HG03103 (cell line): ENCODE results near the gene COL4A4.
"Not testable (repeated sequence)": the region's sequence is repeated elsewhere in the genome, so short reads cannot be mapped to it uniquely, and the experiment has no call there.

Experiments
- ATAC-seq: cut with Tn5 transposase; IDR thresholded peaks from one replicate; pipeline ENCODE4 v1.9.1; 2021; ENCODE audit warnings: low read depth; ENCODE audit not compliant: unreplicated experiment

COL4A4 gene

GRCh38 chr2:227163998-227164762 is at the start of gene COL4A4, which contains the start of gene COL4A3:
TSS of gene COL4A4 (minus strand) at chr2:227164205. CDS start at chr2:227147483, 16,722 bp downstream.
TSS of gene COL4A3 (plus strand) at chr2:227164624. CDS start at chr2:227164727, 103 bp downstream.
- peak; percentile 51 for ATAC-seq

GRCh38 chr2:227207573-227207972 is 43.6 kb upstream of the COL4A4 start:
- no peak for ATAC-seq

GRCh38 chr2:227206406-227206805 is 42.4 kb upstream of the COL4A4 start:
- ATAC-seq, result no peak

DNA sequence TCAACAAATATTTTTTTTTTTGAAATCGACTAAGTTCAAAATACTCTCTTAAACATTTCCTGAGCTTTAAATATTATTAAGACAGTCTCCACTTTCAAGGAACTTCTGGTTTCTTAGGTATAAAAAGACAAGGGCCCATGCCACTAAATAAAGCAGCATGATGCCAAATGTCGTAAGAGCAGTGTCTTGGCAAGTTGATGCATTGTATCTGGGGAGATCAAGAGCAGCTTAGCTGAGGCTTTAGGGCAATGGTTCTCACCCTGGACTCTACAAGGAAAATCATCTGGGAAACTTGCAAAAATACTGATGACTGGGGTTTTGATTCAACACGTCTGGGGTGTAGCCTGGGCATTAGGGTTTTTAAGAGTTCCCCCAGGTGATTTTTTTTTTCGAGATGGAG is 41.7 kb upstream of the COL4A4 start:
- ATAC-seq, result no peak

DNA sequence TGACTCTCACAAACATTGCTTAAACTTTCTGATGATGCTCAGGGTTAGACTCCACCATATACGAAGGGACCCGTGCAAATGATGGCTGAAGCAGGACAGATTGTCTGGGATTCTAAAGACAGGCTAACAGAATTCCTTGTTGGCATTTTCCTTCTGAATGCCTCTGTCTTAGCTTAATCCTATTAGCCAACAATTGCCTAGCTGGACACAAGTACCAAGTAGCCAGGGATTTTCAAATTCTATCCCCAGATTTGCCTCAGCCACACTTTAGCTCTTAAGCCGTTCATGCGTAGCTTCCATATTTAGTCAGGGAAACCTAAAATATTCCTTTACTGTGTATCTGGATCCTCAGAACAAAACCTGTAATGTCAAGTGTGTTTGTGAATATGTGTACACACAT is 40.4 kb upstream of the COL4A4 start:
- no peak for ATAC-seq

DNA sequence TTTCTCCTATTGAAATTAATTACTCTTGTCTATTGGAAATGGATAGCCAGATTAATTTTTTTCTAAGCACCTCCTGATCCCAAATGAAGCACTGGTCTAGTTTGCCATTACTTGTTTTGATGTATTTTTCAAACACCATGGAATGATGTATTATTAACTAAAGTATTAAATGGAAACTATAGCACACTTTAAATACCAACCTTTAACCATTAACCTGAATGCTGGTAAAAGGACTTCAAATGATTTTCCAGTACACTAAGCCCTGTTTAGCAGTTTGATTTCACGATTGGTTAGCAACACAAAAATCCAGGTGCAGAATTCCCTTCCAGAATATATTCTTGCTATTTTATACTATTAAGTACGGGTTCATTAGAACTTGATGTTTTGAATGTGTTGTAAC is 37.8 kb upstream of the COL4A4 start:
- ATAC-seq, result no peak

- ATAC-seq, result no peak
Measured at GRCh38 chr2:227198866-227199265, 34.9 kb upstream of the COL4A4 start.

- no peak for ATAC-seq
Measured at GRCh38 chr2:227194219-227194618, 30.2 kb upstream of the COL4A4 start.

GRCh38 chr2:227192491-227192890 is 28.5 kb upstream of the COL4A4 start:
- ATAC-seq, result no peak

GRCh38 chr2:227191367-227191766 is 27.4 kb upstream of the COL4A4 start:
- ATAC-seq, result no peak

GRCh38 chr2:227188292-227188691 is 24.3 kb upstream of the COL4A4 start:
- peak; percentile 61 for ATAC-seq

DNA sequence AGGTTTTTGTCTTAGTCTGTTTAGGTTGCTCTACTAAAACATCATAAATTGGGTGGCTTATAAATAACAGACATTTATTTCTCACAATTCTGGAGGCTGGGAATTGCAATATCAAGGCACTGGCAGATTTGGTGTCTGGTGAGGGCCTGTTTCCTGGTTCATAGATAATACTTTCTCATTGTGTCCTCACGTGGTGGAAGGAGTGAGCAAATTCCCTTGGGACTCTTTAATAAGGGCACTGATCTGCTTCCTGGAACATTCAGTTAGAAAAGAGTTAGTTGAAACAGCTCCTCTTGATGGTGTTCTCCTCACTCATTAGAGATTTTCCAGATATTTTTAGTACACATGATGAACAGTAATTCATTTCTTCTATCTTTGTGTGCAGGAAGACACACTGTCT is 22.7 kb upstream of the COL4A4 start:
- no peak for ATAC-seq

DNA sequence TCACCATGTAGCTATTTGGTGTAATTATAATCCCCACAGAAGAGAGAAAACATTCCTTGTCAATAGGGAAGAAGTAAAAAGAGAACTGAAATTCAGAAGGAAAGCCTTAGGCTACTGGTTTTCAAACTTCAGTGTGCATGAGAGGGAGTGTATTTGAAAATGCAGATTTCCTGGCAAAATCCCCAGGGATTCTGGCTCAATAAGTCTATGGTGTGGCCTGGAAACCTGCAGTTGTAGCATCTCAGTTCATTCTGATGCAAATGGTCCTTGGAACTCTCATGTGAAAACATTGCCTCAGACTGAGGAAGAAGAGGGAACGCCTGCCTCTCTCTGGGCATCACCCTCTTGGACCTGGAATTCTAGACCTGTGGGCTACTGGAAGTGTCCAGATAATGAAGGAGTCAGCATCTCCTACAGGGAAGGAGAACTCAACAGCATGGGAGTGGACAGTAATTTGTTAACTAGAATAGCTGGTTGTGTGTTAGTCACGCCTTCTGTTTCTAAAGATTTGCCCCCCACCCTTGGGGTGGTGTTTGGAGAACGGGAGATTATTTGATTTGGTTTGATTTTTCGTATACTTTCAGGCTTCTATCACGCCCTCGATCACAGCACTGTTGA is 21.7 kb upstream of the COL4A4 start:
- ATAC-seq, result no peak

DNA sequence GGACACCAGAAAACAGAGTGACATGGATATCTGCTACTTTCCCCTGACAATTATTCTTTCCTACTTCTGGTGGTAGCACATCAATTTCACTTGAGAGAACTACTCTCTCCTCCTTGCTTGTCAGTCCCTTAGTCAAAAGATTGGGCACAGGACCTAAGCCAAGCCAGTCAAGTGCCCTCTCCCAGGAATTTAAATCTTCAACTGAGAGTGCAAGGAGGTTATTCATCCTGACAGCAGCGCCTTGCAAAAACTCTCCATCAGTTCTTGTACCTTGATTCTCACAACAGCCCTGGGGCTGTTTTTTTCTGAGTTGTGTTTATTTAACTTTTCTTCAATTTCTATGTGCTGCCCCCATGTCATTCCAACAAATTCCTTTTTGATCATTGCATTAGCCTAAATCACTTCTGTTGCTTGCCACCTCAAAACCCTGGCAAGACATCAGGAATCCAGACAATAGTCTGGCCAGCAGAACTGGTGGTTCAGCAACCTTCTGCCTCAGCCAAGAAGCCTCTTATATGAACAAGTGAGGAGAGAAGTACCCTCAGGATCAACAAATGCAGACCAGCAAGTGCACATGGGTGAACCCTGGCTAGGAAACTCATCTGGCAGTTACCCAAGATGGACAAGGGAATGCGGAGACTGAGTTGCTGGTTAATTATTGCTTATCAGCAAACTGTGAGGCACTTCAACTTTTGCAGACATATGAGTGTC is 19.8 kb upstream of the COL4A4 start:
- no peak for ATAC-seq

GRCh38 chr2:227182765-227183164 is 18.8 kb upstream of the COL4A4 start:
- no peak for ATAC-seq

DNA sequence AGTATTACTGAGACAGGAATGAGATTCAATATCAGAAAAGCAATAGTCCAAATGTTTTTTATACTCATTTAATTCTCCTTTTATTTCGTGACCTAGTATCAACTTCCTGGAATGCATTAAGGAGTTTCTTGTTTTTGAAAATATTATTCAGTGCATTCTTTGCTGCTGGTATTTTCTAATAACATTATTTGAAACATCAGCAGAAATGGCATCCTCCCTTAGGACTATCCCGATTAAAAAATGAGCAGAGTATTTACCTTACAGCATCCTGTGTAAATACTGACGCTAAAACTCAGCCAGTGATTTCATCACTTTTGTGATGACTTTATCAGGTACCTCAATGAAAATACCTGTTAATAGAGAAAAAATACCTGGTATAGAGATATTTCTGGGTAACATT is 16.8 kb upstream of the COL4A4 start:
- ATAC-seq, result no peak

DNA sequence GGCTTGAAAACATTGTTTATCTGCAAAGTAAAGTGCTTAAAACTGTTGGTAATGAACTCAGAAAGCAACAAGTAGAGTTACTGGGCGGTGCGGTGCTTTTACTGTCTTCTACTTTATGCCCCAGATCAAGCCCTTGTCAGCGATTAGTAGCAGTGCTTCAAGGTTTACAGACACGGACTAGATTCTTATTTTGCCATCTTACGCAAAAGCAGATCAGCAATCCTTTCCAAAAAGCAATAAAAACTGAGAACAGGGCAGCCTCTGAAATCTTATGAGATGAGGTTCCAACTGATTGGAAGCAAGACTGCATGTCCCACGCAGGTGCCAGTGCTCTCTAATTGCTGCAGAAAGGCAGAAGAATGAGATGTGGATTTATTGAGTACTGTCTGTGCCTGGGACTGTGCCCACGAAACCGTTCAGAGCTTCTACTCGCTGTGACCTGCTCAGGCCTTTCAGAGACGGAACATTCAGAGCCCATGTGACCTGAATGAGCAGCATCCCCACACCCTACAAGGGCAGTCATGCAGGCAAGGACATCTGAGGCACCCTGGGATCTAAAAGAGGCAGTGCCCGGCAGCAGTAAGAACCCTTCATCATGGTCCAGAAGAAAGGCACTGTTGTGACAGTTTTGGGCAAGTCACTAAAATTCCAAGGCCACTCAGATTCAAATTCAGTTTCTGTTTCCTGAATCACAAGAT is 16.1 kb upstream of the COL4A4 start:
- ATAC-seq, result no peak

GRCh38 chr2:227177592-227178336 is 13.8 kb upstream of the COL4A4 start:
- ATAC-seq, result no peak

DNA sequence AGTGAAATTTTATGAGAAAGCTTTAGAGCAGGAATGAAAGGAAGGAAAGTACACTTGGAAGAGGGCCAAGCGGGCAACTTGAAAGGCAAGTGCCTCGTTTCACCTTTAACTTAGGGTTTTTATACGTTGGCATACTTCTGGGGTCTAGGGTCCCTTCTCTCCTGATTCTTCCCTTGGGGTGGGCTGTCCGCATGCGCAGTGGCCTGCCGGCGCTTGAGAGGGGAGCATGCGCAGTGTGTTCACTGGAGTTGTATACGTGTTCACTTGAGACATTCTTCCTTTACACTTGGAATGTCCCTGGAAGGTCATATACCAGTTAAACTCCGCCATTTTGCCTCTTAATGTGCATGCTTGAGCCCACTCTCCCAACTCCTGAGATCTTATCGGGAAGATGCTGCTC is 7.8 kb upstream of the COL4A4 start:
- ATAC-seq, result not testable (repeated sequence)

DNA sequence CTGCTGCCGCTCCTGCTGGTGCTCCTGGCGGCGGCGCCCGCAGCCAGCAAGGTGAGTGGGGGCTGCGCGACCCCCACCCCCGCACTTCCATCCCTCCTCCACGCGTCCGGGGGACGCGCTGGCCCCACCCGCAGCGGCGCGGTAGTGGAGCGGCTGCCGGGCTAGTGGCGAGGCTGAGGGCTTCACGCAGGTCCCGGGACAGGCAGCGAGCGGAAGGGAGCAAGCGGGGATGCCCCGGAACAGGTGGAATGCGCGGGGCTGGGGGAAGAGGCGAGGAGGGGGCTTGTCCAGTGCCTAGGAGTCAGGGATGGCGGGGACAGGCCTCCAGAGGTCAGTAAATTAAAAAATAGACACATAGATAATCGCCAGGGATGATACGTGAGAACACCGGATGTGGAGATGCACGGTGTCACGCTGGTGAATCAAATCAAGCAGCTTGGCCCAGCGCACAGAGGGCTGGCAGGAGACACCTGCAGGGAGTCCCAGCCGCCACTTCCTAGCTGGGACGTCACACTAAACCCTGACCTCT is 822 bp upstream of the COL4A4 start:
- peak; percentile 63 for ATAC-seq
